DMS 273 (cell line): ENCODE results near the gene UBE2F.
"Not testable (repeated sequence)": the region's sequence is repeated elsewhere in the genome, so short reads cannot be mapped to it uniquely, and the experiment has no call there.

Source experiments
- DNase-seq: peaks from one replicate; lab custom pipeline; 2025; ENCODE audit not compliant: unreplicated experiment; lab: John Stamatoyannopoulos, UW

Gene UBE2F

DNA sequence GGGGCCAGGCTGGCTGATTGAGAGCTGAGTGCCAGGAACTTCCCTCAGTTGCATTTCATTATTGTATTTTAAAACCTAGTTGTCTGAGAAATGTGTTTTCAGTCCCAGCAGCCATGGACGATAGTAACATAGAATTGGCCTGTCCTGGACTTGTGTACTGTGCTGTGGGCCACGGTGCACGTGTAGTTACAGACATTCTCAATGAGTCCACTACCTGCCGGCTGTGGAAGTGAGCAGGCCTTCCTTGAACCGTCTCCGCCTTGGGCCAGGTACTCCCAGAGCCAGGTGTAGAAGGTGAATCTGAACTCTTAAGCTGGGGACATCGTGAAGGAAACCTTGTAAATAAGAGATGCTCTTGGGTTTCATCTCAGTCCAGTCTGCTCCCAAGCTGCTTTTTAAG is 47.0 kb downstream of the UBE2F start:
- no peak for DNase-seq

DNA sequence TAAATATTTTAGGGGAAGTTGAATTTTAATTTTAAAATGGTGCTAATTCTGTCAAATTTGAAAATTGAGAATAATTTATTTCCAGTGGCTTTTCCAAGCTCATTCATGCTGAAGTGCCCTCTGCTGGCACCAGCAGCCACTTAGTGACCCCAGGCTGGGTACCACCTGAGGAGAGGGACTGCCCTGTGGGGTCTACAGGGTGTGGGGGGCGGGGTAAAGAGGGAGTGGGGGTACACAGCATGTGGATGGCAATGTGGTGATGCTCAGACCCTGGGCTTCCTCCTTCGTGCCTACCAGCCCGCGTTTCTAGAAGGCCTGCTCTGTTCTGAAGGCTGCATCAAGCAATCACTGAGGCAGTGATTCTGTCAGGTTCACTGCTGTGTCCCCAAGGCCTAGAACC is 48.9 kb downstream of the UBE2F start:
- DNase-seq, result no peak

DNA sequence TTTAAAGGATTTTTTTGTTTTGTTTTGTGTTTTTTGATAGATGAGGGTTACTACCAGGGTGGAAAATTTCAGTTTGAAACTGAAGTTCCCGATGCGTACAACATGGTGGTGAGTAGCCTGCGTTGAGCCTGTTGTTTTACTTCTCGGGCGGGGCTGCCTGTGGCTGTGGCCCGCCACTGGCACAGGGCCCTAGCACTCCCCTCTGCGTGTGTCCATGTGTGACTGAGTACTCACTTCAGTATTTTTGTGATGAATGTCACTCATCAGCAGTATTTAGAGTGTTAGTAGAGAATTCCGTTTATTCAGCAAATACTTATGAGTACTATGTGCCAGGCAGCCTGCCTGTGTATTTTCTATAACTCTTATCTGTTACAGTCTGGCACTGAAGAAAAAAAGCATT is 49.7 kb downstream of the UBE2F start:
- DNase-seq, result no peak

- no peak for DNase-seq
These were observed 53.1 kb downstream of the UBE2F start for GRCh38 chr2:238019962-238020361.

- no peak for DNase-seq
These were observed 54.0 kb downstream of the UBE2F start for GRCh38 chr2:238020816-238021215.

DNA sequence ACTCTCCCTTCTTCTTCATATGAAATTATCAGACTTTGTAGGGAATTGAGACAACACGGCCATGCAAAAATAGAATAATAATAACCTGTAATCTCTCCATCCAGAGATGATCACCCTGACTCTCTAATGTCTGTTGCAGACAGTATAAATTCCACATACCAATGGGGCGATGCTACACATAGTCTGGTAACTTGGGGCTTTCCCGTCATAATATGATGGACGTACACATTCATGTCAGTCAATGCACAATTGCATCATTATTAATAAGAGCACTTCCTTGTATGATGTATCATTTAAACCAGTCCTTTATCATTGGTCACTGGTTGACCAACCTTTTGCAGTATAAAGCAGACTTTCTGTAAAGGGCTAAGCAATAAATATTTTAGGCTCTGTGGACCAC is 54.5 kb downstream of the UBE2F start:
- no peak for DNase-seq

DNA sequence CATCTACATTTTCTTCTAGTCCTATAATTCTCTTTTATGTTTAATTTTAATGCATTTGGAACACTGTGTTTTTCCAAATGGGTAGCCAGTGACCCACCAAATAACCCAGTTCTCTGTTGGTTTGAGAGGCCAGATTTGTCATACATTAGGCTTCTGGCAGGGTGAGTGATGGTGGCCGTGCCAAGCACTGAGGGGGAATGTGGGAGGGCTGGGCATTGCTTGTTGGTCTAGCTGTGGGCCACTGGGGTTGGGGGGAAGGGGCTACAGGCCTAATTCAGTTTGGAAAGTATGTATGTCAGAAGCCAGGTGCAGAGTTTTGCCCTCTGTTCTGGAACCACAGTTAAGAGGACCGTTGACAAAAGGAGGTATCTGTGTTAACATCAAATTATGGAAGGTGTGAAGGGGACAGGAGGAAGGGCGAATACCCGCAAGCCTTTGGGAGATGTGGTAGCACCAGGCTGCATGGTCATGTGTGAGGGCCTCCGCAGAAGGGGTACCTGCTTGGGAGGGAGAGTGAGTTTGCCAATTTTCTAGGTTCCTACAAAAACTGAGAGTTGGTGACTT is 55.9 kb downstream of the UBE2F start:
- no peak for DNase-seq

DNA sequence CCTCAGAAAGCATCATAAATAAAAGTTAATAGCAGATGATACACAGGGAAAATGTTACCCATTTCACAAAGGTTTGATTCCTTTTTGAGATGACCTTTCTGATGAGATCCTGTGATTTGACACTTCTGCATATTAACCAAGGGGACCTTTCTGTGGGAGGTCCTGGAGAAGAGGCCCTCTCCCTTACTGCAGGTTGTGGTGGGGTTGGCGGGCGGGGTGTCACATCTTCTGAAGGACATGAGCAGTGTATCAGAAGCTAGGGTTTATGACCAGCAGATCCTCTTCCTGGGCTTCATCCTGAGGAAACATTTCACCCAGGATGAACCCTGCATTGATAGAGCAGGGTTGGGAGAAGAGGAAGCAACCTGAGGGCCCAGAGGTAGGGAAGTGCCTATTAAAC is 56.8 kb downstream of the UBE2F start:
- no peak for DNase-seq

- DNase-seq, result no peak
These were observed 58.2 kb downstream of the UBE2F start for GRCh38 chr2:238024986-238025385.

DNA sequence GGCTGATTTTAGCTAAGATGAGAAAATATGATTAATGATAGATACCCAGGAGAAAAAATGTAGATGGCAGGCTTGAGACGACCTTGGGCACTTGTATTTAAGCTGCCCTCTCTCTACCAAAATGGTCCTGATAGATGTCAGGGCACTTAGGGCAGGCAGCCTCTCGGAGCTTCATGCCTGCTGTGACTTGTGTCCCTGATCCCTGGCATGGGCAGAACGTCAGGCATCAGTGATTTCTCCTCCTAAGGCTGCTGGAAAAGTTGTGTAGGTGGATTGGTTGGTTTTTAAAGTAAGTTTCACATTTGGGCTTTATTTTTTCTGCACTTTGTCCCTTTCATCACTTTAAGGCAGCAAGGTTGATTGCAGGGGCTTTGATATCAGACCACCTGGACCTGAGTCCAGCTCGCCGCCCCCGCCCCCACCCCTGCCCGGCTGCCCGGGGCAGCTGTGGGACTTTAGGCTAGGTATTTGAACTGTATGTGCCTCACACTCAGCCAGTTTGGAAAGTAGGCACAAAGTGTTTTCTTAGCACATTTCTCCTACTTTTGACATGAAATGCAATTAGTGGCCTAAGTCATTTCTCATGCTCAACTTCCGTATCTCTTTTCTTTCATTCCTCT is 59.0 kb downstream of the UBE2F start:
- no peak for DNase-seq

DNA sequence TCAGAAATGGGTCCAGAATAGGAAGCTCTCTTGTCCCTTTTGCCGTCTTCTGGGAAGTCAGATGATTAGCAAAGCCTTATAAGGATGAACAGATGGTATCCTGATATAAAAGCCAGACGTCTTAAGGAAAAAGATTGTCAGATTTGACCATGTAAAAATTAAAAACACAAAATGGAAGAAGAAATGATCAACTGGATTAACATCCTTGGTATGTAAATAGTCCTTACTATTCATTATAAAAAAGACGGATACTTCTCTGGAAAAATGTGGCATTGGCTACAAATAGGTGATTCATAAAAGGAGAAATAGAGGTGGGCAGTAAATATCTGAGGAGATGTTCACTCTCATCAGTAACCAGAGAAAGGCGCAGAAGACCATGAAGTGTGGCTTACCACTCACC is 60.2 kb downstream of the UBE2F start:
- DNase-seq, result no peak

DNA sequence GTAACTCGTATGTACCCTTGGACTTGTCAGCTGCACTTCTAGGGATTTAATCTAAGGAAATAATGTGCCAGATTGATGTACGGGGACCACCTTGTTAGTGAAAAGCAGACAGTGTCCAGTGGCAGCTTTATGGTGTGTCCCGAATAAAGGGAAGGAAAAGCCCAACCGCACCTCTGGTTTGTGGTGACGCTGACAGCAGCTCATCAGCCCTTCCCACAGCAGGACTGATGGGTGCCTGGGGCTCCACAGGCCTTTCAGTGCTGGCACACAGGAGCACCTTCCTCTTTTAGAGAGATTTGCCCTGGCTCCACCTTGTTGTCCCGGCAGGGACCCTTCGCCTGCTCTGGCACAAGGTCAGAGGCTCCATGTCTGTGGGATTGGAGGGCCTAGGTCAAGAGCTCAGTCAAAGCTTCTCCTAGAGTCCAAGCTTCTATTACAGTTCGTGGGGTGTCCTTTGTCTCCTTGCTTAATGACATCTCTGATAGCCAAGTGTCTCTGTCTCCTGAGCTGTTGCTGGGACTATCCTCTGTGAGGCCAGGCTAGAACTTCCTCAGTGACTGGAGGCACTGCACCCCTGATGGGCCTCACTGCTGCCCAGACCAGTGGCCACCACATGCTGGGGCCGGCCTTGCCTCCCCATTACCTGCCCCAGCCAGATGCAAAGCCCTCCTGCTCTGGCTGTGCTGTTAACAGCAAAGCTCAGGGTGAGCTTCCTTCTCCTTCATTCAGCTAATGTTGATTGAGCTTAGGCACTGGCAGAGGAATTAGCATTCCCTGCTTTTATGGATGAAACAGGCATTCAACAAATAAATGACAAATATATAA is 61.0 kb downstream of the UBE2F start:
- DNase-seq, result no peak

GRCh38 chr2:238029853-238030252 is 63.0 kb downstream of the UBE2F start:
- no peak for DNase-seq

- DNase-seq, result no peak
These were observed 63.8 kb downstream of the UBE2F start for GRCh38 chr2:238030422-238031155.

DNA sequence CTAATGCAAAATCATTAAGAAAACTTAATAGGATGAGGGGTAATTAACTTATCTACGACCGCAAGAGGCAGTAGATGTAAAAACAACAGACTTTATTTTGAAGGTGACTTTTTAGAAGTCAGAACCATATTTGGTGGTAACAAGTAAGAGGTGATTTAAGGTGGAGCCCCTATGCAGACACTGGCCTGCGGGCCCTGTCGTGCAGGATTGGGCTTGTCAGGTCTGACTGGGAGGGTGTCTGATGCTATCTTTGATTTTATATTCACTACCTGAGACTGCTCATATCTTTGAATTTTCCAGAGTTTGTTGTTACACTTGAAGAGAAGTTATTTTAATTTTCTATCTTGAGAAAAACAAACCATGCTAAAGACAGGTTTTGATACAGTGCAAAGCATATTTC is 64.9 kb downstream of the UBE2F start:
- no peak for DNase-seq

DNA sequence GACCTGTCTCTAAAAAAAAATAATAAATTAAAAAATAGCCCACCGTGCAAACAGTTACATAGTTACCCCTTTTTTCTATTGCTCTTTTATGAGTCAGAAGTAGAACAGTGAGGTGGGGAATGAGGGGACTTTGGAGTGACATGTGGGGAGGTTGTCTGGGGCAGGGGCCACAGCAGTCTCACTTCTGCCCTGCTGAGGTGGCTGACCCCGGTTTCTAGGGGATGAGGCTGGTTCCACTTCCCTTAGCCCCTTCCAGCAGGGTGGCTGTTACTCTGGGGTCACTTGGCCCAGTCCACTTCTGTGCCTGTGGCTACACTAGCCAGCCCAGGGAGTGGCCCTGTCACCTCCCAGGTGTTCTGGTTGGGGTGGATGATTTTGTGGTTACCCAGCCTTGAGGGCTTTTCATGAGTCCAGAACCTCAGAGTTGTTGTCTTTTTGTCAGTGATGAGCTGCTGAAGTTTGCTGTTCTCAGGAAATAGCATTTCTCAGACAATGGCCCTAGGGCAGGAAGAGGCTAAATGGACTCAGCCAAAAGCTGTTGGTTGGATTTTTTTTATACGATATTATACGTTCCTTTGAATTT is 66.0 kb downstream of the UBE2F start:
- no peak for DNase-seq

- not testable (repeated sequence) for DNase-seq
These were observed 67.2 kb downstream of the UBE2F start for GRCh38 chr2:238033991-238034390.

GRCh38 chr2:238038203-238038602 is 71.4 kb downstream of the UBE2F start:
- no peak for DNase-seq

DNA sequence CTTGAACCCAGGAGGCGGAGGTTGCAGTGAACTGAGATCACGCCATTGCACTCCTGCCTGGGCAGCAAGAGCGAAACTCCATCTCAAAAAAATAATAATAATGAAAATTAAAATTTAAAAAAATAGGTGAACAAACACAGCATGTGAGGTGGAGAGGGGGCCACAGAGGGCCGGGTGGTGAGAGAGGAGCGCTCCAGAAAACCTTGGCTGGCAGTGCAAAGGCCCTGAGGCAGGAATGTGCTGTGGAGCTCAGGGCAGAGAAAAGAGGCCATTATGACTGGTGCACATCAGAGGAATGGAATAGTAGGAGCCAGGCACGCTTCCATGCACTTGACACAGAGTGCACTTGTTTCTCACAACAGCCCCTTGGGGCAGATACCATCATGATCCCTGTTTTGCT is 72.3 kb downstream of the UBE2F start:
- DNase-seq, result no peak

DNA sequence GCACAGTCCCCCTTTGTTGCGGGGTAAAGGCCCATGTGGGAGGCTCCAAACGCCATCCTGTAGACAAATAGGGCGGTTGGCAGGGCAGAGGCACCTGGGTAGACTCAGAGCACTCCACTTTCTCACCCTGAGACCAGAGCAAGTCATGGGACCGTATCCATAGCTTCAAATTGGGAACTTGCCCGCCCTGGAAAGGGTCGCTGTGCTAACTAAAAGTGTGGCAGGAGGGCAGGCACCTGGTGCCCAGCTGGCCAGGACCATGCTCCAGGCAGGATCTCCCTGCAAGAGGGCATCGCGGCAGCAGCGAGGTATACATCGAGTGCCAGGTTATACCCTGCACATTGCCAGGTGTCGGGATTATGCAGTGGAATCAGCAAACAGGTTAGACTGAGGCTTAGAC is 73.2 kb downstream of the UBE2F start:
- no peak for DNase-seq

- DNase-seq, result no peak
These were observed 74.1 kb downstream of the UBE2F start for GRCh38 chr2:238040918-238041317.
